ENCODE results near the gene CAPN2. TPM values are rescaled to one million over a fixed set of nuclear protein-coding genes. Genes with fewer than 3 reads are reported as not detected.

CAPN2 gene
- polyA plus RNA-seq, 3 donors: 127 to 186 (median 182) TPM

- H4K20me1 ChIP-seq (ENCODE audit: insufficient read depth, low read length): peaks cover 73% of the 10 kb centered on the region
- peaks cover 0 to 1% (median 1%) of the 10 kb centered on the region in 3 donors for H3K27me3 Mint-ChIP-seq (ENCODE audit: low read depth in 3 of 3)
- H3K9me3 Mint-ChIP-seq: no peaks in the 10 kb centered on the region
- TF ChIP-seq CTCF (IDR thresholded peaks at IDR 0.05): no peak
- intact Hi-C loops (cut with micrococcal nuclease): no loop called here
- 98% methylated on average over 4 of the region's 4 CpGs for WGBS (ENCODE audit: insufficient coverage)
- peak overlapping the region in 1 of 2 donors; percentile 59 for H3K27ac ChIP-seq (ENCODE audit: low read depth in 1 of 2, low read length in 2 of 2)
- H3K4me3 Mint-ChIP-seq: no peak overlapping the region
- H3K27me3 ChIP-seq (ENCODE audit: control insufficient read depth in 2 of 2, insufficient read depth in 2 of 2, low read length in 2 of 2): no peaks in the 10 kb centered on the region
- no peak overlapping the region for H3K4me3 ChIP-seq (replicated peaks in 1 of 3; ENCODE audit: low read depth in 2 of 3, low read length in 3 of 3)
- peaks cover 91% of the 10 kb centered on the region for H3K79me2 ChIP-seq (ENCODE audit: insufficient read depth, low read length)
- H3K36me3 Mint-ChIP-seq: peaks cover 73 to 84% of the 10 kb centered on the region in 2 donors
- no peaks in the 10 kb centered on the region for H3K9me3 ChIP-seq (replicated peaks in 1 of 2; ENCODE audit: control insufficient read depth in 1 of 2, insufficient read depth in 1 of 2, low read length in 2 of 2)
- no peak for DNase-seq
- peaks cover 40 to 76% of the 10 kb centered on the region in 2 donors for H3K36me3 ChIP-seq (replicated peaks in 1 of 2; ENCODE audit: control insufficient read depth in 1 of 2, insufficient read depth in 2 of 2, low read length in 2 of 2)
- H3K4me1 Mint-ChIP-seq: peaks cover 47% of the 10 kb centered on the region
- no peak overlapping the region for H3K4me2 ChIP-seq (replicated peaks; ENCODE audit: extremely low read depth, low read length, poor library complexity, severe bottlenecking)
- H3K9ac ChIP-seq (ENCODE audit: insufficient read depth, low read length, poor library complexity, severe bottlenecking): no peak overlapping the region
- H2AFZ ChIP-seq (ENCODE audit: insufficient read depth, low read depth, low read length, poor library complexity, severe bottlenecking): no peak overlapping the region
- peak overlapping the region in 6 of 7 donors; percentile 12 to 90 (median 70) for H3K27ac Mint-ChIP-seq
- peaks cover 21 to 35% of the 10 kb centered on the region in 2 donors for H3K4me1 ChIP-seq (ENCODE audit: control insufficient read depth in 1 of 2, insufficient read depth in 2 of 2, low read length in 2 of 2)
Observed at GRCh38 chr1:223730479-223731132, 18.3 kb downstream of the CAPN2 start.

DNA sequence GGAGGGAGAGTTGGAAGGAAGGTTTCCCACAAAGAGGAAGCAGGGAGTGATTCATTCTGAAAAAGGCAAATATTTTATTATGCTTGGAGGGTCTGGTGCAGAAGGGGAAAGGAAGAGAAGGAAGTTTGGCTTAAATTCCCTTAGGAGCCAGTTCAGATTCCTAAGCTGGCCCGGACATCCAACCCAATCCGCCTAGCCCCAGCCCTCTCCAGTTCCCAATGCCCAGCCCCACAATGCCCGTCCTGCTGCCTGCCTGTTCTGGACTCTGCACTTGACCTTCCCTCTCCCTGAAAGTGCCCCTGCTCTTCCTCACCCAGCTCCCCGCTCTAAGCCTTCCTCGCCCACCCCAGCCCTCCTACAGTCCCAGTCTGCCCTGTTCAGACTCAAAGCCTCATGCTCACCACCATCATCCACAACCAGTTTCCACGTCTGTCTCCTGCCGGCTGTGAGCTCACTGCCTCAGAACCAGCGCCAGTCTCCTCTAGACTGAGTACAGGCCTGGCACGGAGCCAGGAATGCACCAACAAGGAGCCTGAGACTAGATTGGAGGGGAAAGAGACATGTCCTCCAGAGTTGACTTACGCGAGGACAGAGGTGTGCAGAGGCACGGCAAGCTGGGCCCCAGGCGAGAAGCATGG lies 18.9 kb downstream of the CAPN2 start:
- peak in 1 of 3 donors; percentile 41 for DNase-seq
- Mint-ChIP-seq H3K36me3 (peaks cover 75 to 84% of the 10 kb centered on the region in 2 donors), H3K4me3 (no peak overlapping the region), H3K9me3 (no peaks in the 10 kb centered on the region), H3K27ac (peak overlapping the region; percentile 47 to 90 (median 65)), H3K27me3 (ENCODE audit: low read depth in 3 of 3) (peaks cover 0 to 1% (median 1%) of the 10 kb centered on the region in 3 donors), H3K4me1 (peaks cover 40% of the 10 kb centered on the region)
- no peak overlapping the region for H2AFZ ChIP-seq (ENCODE audit: insufficient read depth, low read depth, low read length, poor library complexity, severe bottlenecking)
- 93% methylated on average over 10 of the region's 13 CpGs for WGBS (ENCODE audit: insufficient coverage)
- intact Hi-C loops (cut with micrococcal nuclease): no loop called here
- no peak overlapping the region for H3K4me3 ChIP-seq (replicated peaks in 1 of 3; ENCODE audit: low read depth in 2 of 3, low read length in 3 of 3)
- peaks cover 15 to 28% of the 10 kb centered on the region in 2 donors for H3K4me1 ChIP-seq (ENCODE audit: control insufficient read depth in 1 of 2, insufficient read depth in 2 of 2, low read length in 2 of 2)
- no peaks in the 10 kb centered on the region for H3K27me3 ChIP-seq (ENCODE audit: control insufficient read depth in 2 of 2, insufficient read depth in 2 of 2, low read length in 2 of 2)
- peaks cover 47 to 82% of the 10 kb centered on the region in 2 donors for H3K36me3 ChIP-seq (replicated peaks in 1 of 2; ENCODE audit: control insufficient read depth in 1 of 2, insufficient read depth in 2 of 2, low read length in 2 of 2)
- peaks cover 79% of the 10 kb centered on the region for H4K20me1 ChIP-seq (ENCODE audit: insufficient read depth, low read length)
- no peaks in the 10 kb centered on the region for H3K9me3 ChIP-seq (replicated peaks in 1 of 2; ENCODE audit: control insufficient read depth in 1 of 2, insufficient read depth in 1 of 2, low read length in 2 of 2)
- no peak for TF ChIP-seq CTCF (IDR thresholded peaks at IDR 0.05)
- H3K4me2 ChIP-seq (replicated peaks; ENCODE audit: extremely low read depth, low read length, poor library complexity, severe bottlenecking): no peak overlapping the region
- H3K79me2 ChIP-seq (ENCODE audit: insufficient read depth, low read length): peaks cover 92% of the 10 kb centered on the region
- H3K27ac ChIP-seq (ENCODE audit: low read depth in 1 of 2, low read length in 2 of 2): peak overlapping the region in 1 of 2 donors; percentile 59
- no peak overlapping the region for H3K9ac ChIP-seq (ENCODE audit: insufficient read depth, low read length, poor library complexity, severe bottlenecking)

All from CD14-positive monocyte (primary cell).